A549 (cell line): ENCODE results near the gene ATP1B1. TPM values are rescaled to one million over a fixed set of nuclear protein-coding genes. Genes with fewer than 3 reads are reported as not detected.
A peak's percentile ranks its signal among the peaks of the same experiment; 100 is the strongest.

ENCODE experiments used
- ATAC-seq, 2 experiments: fragments of 200-7000 bp in 1 of 2; fragments of >200 bp in 1 of 2; cut with Nextera tagmentation in 1 of 2; cut with Tn5 transposase in 1 of 2; 3 replicates each; pipeline versions ENCODE4 v1.8.0 to v1.9.1; 2018 to 2020; ENCODE audit warnings: mild to moderate bottlenecking in 1 of 2, moderate library complexity in 1 of 2
- CTCF ChIA-PET: fragments of 300-600 bp; sonication (Branson Sonifier 250); formaldehyde crosslinking; extraction: SDS; loops from one replicate; lab custom pipeline; 2021; ENCODE audit warnings: antibody characterized with exemption, inconsistent platforms; lab: Yijun Ruan, JAX
- POLR2A ChIA-PET: fragments of 350-600 bp; formaldehyde crosslinking; extraction: SDS; loops from one replicate; lab custom pipeline; 2021; ENCODE audit warnings: antibody characterized with exemption, inconsistent platforms; lab: Yijun Ruan, JAX
- DNase-seq, 2 experiments: peaks; one replicate each; pipeline versions ENCODE4 v3.0.0 to v3.0.0-alpha.2; 2011 to 2016; ENCODE audit warnings: low read depth in 1 of 2, low spot score in 1 of 2
- FAIRE-seq: peaks from 2 replicates; lab custom pipeline; 2011; peaks lifted over from hg19 to GRCh38; lab: Jason Lieb, UNC
- H3K27ac ChIP-seq, 2 experiments: fragments of >200 bp; sonication (Bioruptor Twin); formaldehyde crosslinking; 3 replicates each; pipeline ENCODE4 v1.5.1; 2016 to 2017
- H3K4me1 ChIP-seq: fragments of >200 bp; sonication (Bioruptor Twin); formaldehyde crosslinking; 3 replicates; pipeline ENCODE4 v1.6.1; 2016
- H3K4me2 ChIP-seq: fragments of >200 bp; sonication (Bioruptor Twin); formaldehyde crosslinking; 3 replicates; pipeline ENCODE4 v1.6.1; 2016
- H3K4me3 ChIP-seq: fragments of >200 bp; sonication (Bioruptor Twin); formaldehyde crosslinking; 3 replicates; pipeline ENCODE4 v1.5.1; 2016
- H3K9me3 ChIP-seq: fragments of >200 bp; sonication (Bioruptor Twin); formaldehyde crosslinking; 3 replicates; pipeline ENCODE4 v1.6.1; 2016
- EP300 ChIP-seq, 2 experiments: fragments of >200 bp; sonication (Bioruptor Twin); formaldehyde crosslinking; IDR thresholded peaks; 2 replicates in 1 of 2; 3 replicates in 1 of 2; pipeline ENCODE4 v1.6.1; 2016 to 2017
- ESRRA ChIP-seq: fragments of 150-350 bp; IDR thresholded peaks from 2 replicates; pipeline ENCODE4 v1.6.1; 2014; ENCODE audit warnings: mild to moderate bottlenecking, low read length, borderline replicate concordance
- FOSB ChIP-seq: fragments of 250-450 bp; sonication (Bioruptor Pico); IDR thresholded peaks from 2 replicates; pipeline ENCODE4 v1.5.0; 2020; ENCODE audit warnings: mild to moderate bottlenecking, moderate library complexity
- FOSL2 ChIP-seq, 2 experiments: fragments of 450-650 bp in 1 of 2; fragments of >200 bp in 1 of 2; sonication (Bioruptor Twin) in 1 of 2; formaldehyde crosslinking; IDR thresholded peaks; 2 replicates each; pipeline versions ENCODE4 v1.5.0 to v1.6.1; 2016 to 2020; ENCODE audit warnings: mild to moderate bottlenecking in 1 of 2, moderate library complexity in 1 of 2
- FOXS1 ChIP-seq: fragments of 250-450 bp; sonication (Bioruptor Pico); IDR thresholded peaks from 2 replicates; pipeline ENCODE4 v1.5.0; 2020; ENCODE audit warnings: mild to moderate bottlenecking, moderate library complexity
- HDAC2 ChIP-seq: fragments of 200-600 bp; sonication (generic); IDR thresholded peaks from 2 replicates; pipeline ENCODE4 v1.6.1; 2016
- JUN ChIP-seq, 2 experiments: fragments of >200 bp; sonication (Bioruptor Twin); formaldehyde crosslinking; IDR thresholded peaks; 2 replicates in 1 of 2; 3 replicates in 1 of 2; pipeline ENCODE4 v1.6.1; 2016 to 2017
- JUNB ChIP-seq: fragments of >200 bp; sonication (Bioruptor Twin); formaldehyde crosslinking; IDR thresholded peaks from 2 replicates; pipeline ENCODE4 v1.6.1; 2016
- MAZ ChIP-seq: fragments of 150-350 bp; IDR thresholded peaks from 2 replicates; pipeline ENCODE4 v1.6.1; 2014; ENCODE audit warnings: antibody characterized with exemption, low read depth, low read length, borderline replicate concordance
- MYC ChIP-seq: IDR thresholded peaks from 2 replicates; pipeline ENCODE4 v1.6.1; 2012; ENCODE audit warnings: mild to moderate bottlenecking, inconsistent platforms, low read length, improper control_type of control experiment, borderline replicate concordance
- NFE2L2 ChIP-seq: fragments of 150-350 bp; conservative IDR thresholded peaks from 2 replicates; pipeline ENCODE4 v1.6.1; 2014; ENCODE audit warnings: low read length
- NR3C1 ChIP-seq: fragments of >200 bp; sonication (Bioruptor Twin); formaldehyde crosslinking; IDR thresholded peaks from 3 replicates; pipeline ENCODE4 v1.6.1; 2017
- PHF8 ChIP-seq: fragments of 200-600 bp; sonication (generic); IDR thresholded peaks from 2 replicates; pipeline ENCODE4 v1.6.1; 2016; ENCODE audit warnings: low read depth, mild to moderate bottlenecking, antibody characterized with exemption, moderate library complexity, borderline replicate concordance
- RARB ChIP-seq: fragments of 250-450 bp; sonication (Bioruptor Pico); IDR thresholded peaks from 2 replicates; pipeline ENCODE4 v1.8.0; 2021; ENCODE audit warnings: mild to moderate bottlenecking, moderate library complexity
- SMC3 ChIP-seq: fragments of >200 bp; sonication (Bioruptor Twin); formaldehyde crosslinking; IDR thresholded peaks from 3 replicates; pipeline ENCODE4 v1.6.1; 2018; ENCODE audit warnings: inconsistent platforms
- TFCP2L1 ChIP-seq: fragments of 250-450 bp; sonication (Bioruptor Pico); IDR thresholded peaks from 2 replicates; pipeline ENCODE4 v1.5.0; 2021; ENCODE audit warnings: mild to moderate bottlenecking
- TP53 ChIP-seq: fragments of 250-450 bp; sonication (Bioruptor Pico); IDR thresholded peaks from 2 replicates; pipeline ENCODE4 v1.5.0; 2021; ENCODE audit warnings: mild to moderate bottlenecking, moderate library complexity
- ZC3H11A ChIP-seq: fragments of 450-650 bp; IDR thresholded peaks from 2 replicates; pipeline ENCODE4 v1.6.1; 2014; ENCODE audit warnings: antibody characterized with exemption, mild to moderate bottlenecking
- WGBS: methylation state at CpG from one replicate; pipeline ENCODE4 v1.1.6; 2017; ENCODE audit errors: missing lambda C conversion rate; 5-methylcytosine and 5-hydroxymethylcytosine counted together
- polyA plus RNA-seq, 4 experiments: library from polyadenylated mRNA; depleted of rRNA in 3 of 4; stranded (reverse); fragments of >200 nt; fragmentation: RNase III in 1 of 4; extraction: RNeasy Plus Mini Kit Qiagen cat#74134 plus additional on column Dnase treatment in 1 of 4; gene quantifications; 2 replicates in 3 of 4; 3 replicates in 1 of 4; pipeline ENCODE4 v1.2.3, GENCODE V29; 2011 to 2017
- TF ChIP-seq, protein P1 (sequence below): IDR thresholded peaks from 2 replicates; pipeline ENCODE4 v1.6.1; 2012
- TF ChIP-seq, protein P2 (sequence below): fragments of 450-650 bp; IDR thresholded peaks from 2 replicates; pipeline ENCODE4 v1.6.1; 2014; ENCODE audit warnings: antibody characterized with exemption
- TF ChIP-seq, protein P3 (sequence below): IDR thresholded peaks from 2 replicates; pipeline ENCODE4 v1.6.1; 2012; ENCODE audit warnings: low read depth, borderline replicate concordance
- TF ChIP-seq, protein P4 (sequence below): fragments of 200-600 bp; sonication (generic); IDR thresholded peaks from 2 replicates; pipeline ENCODE4 v1.6.1; 2016; ENCODE audit warnings: antibody characterized with exemption, mild to moderate bottlenecking, moderate library complexity
- TF ChIP-seq, protein P5 (sequence below): fragments of 250-450 bp; sonication (Bioruptor Pico); IDR thresholded peaks from 2 replicates; pipeline ENCODE4 v1.5.0; 2020; ENCODE audit warnings: low read depth, mild to moderate bottlenecking, moderate library complexity
- TF ChIP-seq, protein P6 (sequence below): fragments of >200 bp; sonication (Bioruptor Twin); formaldehyde crosslinking; IDR thresholded peaks from 2 replicates; pipeline ENCODE4 v1.6.1; 2016

ATP1B1 gene
- polyA plus RNA-seq, 2 of the 4 experiments (the other 2 are of a cell fraction), result 303 to 377 TPM

DNA sequence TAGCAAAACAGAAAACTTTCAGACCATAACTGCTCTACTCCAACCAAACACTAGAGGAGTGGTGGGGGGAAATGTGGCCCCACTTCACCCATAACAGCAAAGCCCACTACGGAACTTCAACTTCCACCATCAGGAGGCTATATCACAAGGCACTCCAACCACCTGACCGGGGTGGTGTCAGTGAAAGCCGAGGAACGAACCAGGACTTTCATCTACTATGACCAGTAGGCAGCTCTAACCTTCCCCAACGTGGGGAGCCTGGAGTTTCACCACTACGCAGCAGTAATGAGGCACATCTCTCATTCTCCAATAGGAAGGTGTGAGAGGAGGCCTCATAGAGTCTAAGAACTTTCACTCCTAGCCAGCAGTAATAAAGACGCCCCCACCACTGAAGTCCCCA, 42.4 kb upstream of the ATP1B1 start:
- H3K4me1 ChIP-seq, result peaks cover 22% of the 10 kb centered on the region
- CTCF ChIA-PET, result no interaction called here
- H3K27ac ChIP-seq, result no peak overlapping the region
- FAIRE-seq (no peak), DNase-seq (no peak), ATAC-seq (no peak)
- 73% methylated on average over 7 of the region's 7 CpGs for WGBS
- TF ChIP-seq MAZ, result no peak
- TF ChIP-seq JUN (IDR thresholded peaks at IDR 0.05), result no peak
- no peak overlapping the region for H3K4me2 ChIP-seq
- peaks cover 17% of the 10 kb centered on the region for H3K9me3 ChIP-seq
- H3K4me3 ChIP-seq, result no peak overlapping the region
- POLR2A ChIA-PET, result no interaction called here

DNA sequence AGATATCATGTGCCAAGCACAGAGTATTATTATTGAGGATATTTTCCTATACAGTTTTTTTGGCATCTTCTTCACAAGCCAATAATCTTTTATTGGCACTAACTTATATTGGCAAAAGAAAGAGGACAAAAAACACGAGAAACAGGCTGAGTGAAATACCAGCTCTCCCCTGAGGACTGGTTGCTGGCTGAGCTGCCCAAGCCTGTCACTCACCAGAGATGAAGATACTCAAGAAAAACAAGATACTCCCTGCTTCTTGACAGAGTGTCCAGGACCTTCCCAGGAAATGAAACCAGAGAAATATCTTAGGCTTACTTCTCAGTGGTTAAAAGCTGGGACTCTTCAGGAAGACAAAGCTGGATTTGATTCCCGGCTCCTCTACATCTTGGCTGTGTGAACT, 35.9 kb upstream of the ATP1B1 start:
- H3K9me3 ChIP-seq, result peaks cover 6% of the 10 kb centered on the region
- DNase-seq (no peak), ATAC-seq (no peak; a peak in 1 of 6 replicates), FAIRE-seq (no peak)
- ChIA-PET CTCF (interaction anchor here (0.8 to 2.6 kb wide), 2 partner anchors 9 to 10 kb away, joined by 3 to 7 read pairs; no protein-coding TSS in a partner anchor), POLR2A (no interaction called here)
- 83% methylated on average over 2 of the region's 2 CpGs for WGBS
- TF ChIP-seq, protein P1, sequence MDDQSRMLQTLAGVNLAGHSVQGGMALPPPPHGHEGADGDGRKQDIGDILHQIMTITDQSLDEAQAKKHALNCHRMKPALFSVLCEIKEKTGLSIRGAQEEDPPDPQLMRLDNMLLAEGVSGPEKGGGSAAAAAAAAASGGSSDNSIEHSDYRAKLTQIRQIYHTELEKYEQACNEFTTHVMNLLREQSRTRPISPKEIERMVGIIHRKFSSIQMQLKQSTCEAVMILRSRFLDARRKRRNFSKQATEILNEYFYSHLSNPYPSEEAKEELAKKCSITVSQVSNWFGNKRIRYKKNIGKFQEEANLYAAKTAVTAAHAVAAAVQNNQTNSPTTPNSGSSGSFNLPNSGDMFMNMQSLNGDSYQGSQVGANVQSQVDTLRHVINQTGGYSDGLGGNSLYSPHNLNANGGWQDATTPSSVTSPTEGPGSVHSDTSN, result no peak
- no peak for TF ChIP-seq HDAC2
- no peak for TF ChIP-seq FOSL2 (IDR thresholded peaks at IDR 0.05)
- no peak for TF ChIP-seq FOSL2 (CRISPR knock-in tag; IDR thresholded peaks at IDR 0.05)
- TF ChIP-seq TFCP2L1 (CRISPR knock-in tag), result no peak
- no peak for TF ChIP-seq JUNB
- TF ChIP-seq, protein P2, sequence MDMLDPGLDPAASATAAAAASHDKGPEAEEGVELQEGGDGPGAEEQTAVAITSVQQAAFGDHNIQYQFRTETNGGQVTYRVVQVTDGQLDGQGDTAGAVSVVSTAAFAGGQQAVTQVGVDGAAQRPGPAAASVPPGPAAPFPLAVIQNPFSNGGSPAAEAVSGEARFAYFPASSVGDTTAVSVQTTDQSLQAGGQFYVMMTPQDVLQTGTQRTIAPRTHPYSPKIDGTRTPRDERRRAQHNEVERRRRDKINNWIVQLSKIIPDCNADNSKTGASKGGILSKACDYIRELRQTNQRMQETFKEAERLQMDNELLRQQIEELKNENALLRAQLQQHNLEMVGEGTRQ, result no peak
- TF ChIP-seq NFE2L2, result no peak
- TF ChIP-seq PHF8, result no peak
- TF ChIP-seq FOXS1, result no peak
- no peak for TF ChIP-seq FOSB (CRISPR knock-in tag)
- no peak for TF ChIP-seq NR3C1
- TF ChIP-seq, protein P3, sequence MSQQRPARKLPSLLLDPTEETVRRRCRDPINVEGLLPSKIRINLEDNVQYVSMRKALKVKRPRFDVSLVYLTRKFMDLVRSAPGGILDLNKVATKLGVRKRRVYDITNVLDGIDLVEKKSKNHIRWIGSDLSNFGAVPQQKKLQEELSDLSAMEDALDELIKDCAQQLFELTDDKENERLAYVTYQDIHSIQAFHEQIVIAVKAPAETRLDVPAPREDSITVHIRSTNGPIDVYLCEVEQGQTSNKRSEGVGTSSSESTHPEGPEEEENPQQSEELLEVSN, result no peak
- TF ChIP-seq EP300 (IDR thresholded peaks at IDR 0.05), result no peak
- no peak for TF ChIP-seq SMC3
- H3K4me3 ChIP-seq, result no peak overlapping the region
- H3K4me1 ChIP-seq, result no peaks in the 10 kb centered on the region
- no peak overlapping the region for H3K4me2 ChIP-seq
- H3K27ac ChIP-seq, result no peak overlapping the region

DNA sequence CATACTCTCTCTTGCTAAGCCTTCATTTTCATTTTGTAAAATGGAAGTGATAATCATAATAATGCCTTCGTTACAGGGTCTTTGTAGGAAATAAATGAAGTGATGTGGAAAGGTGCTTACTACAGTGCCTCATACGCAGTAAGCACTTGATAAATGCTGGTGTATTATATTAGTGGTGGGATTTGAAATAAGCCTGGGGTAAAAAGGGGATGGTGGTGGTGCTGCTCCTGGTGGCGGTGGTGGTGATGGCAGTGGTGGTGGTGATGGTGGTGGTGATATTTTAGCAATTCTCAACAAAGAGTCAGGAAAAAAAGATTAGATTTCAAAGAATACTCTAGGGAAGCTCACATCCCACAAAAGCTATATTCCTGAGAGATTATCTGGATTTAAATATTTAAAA, 35.5 kb upstream of the ATP1B1 start:
- Histone ChIP-seq H3K4me3 (no peak overlapping the region), H3K27ac (no peak overlapping the region), H3K4me1 (no peaks in the 10 kb centered on the region), H3K4me2 (no peak overlapping the region)
- POLR2A ChIA-PET, result no interaction called here
- DNase-seq, result no peak
- CTCF ChIA-PET, result interaction anchor here (0.7 to 2.6 kb wide), 4 partner anchors 9 to 15 kb away, joined by 3 to 7 read pairs (median 3); no protein-coding TSS in a partner anchor
- TF ChIP-seq ZC3H11A, result no peak
- no peak for TF ChIP-seq RARB (CRISPR knock-in tag)
- TF ChIP-seq ESRRA, result no peak
- TF ChIP-seq, protein P4, sequence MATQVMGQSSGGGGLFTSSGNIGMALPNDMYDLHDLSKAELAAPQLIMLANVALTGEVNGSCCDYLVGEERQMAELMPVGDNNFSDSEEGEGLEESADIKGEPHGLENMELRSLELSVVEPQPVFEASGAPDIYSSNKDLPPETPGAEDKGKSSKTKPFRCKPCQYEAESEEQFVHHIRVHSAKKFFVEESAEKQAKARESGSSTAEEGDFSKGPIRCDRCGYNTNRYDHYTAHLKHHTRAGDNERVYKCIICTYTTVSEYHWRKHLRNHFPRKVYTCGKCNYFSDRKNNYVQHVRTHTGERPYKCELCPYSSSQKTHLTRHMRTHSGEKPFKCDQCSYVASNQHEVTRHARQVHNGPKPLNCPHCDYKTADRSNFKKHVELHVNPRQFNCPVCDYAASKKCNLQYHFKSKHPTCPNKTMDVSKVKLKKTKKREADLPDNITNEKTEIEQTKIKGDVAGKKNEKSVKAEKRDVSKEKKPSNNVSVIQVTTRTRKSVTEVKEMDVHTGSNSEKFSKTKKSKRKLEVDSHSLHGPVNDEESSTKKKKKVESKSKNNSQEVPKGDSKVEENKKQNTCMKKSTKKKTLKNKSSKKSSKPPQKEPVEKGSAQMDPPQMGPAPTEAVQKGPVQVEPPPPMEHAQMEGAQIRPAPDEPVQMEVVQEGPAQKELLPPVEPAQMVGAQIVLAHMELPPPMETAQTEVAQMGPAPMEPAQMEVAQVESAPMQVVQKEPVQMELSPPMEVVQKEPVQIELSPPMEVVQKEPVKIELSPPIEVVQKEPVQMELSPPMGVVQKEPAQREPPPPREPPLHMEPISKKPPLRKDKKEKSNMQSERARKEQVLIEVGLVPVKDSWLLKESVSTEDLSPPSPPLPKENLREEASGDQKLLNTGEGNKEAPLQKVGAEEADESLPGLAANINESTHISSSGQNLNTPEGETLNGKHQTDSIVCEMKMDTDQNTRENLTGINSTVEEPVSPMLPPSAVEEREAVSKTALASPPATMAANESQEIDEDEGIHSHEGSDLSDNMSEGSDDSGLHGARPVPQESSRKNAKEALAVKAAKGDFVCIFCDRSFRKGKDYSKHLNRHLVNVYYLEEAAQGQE, result no peak
- TF ChIP-seq, protein P5, sequence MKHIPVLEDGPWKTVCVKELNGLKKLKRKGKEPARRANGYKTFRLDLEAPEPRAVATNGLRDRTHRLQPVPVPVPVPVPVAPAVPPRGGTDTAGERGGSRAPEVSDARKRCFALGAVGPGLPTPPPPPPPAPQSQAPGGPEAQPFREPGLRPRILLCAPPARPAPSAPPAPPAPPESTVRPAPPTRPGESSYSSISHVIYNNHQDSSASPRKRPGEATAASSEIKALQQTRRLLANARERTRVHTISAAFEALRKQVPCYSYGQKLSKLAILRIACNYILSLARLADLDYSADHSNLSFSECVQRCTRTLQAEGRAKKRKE (CRISPR knock-in tag), result no peak
- TF ChIP-seq TP53 (CRISPR knock-in tag), result no peak
- no peak for TF ChIP-seq MYC
- TF ChIP-seq, protein P6, sequence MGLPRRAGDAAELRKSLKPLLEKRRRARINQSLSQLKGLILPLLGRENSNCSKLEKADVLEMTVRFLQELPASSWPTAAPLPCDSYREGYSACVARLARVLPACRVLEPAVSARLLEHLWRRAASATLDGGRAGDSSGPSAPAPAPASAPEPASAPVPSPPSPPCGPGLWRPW, result no peak
- TF ChIP-seq, all 56 proteins: peak for 0
- FAIRE-seq (no peak), ATAC-seq (peak; percentile 28 to 50; a peak in 3 of 6 replicates)
- 44% methylated on average over 3 of the region's 3 CpGs for WGBS
- H3K9me3 ChIP-seq, result peaks cover 6% of the 10 kb centered on the region
